AG04449 (cell line): ENCODE results near the gene IFT122.

ENCODE experiments used
- CTCF ChIA-PET: fragments of 350-600 bp; formaldehyde crosslinking; extraction: SDS; loops from one replicate; lab custom pipeline; 2021; ENCODE audit warnings: antibody characterized with exemption; lab: Yijun Ruan, JAX
- POLR2A ChIA-PET: fragments of 400-600, 350-600 bp; formaldehyde crosslinking; extraction: SDS; loops from one replicate; lab custom pipeline; 2020; ENCODE audit warnings: antibody characterized with exemption, inconsistent platforms; lab: Yijun Ruan, JAX
- DNase-seq: peaks from one replicate; pipeline ENCODE4 v3.0.0-alpha.2; 2010; ENCODE audit warnings: low read depth, low spot score
- H3K4me3 ChIP-seq: 2 replicates; pipeline ENCODE4 v1.5.1; 2011; ENCODE audit warnings: low read depth, mild to moderate bottlenecking, control low read depth, low read length
- TF ChIP-seq, protein P1 (sequence below): IDR thresholded peaks from one replicate; pipeline ENCODE4 v1.5.1; 2011; ENCODE audit warnings: mild to moderate bottlenecking, moderate library complexity, low read length, control low read depth, inconsistent platforms; ENCODE audit not compliant: insufficient read depth; ENCODE audit errors: missing control alignments

The IFT122 gene

GRCh38 chr3:129536374-129536667, 96.3 kb downstream of the IFT122 start:
- no peak for DNase-seq
- ChIA-PET POLR2A (no interaction called here), CTCF (interaction anchor here (2.3 kb wide), 1 partner anchor 8 kb away, joined by 8 read pairs; the partner anchor contains the start of gene H1-8)
- no peak overlapping the region for H3K4me3 ChIP-seq
- TF ChIP-seq, protein P1, sequence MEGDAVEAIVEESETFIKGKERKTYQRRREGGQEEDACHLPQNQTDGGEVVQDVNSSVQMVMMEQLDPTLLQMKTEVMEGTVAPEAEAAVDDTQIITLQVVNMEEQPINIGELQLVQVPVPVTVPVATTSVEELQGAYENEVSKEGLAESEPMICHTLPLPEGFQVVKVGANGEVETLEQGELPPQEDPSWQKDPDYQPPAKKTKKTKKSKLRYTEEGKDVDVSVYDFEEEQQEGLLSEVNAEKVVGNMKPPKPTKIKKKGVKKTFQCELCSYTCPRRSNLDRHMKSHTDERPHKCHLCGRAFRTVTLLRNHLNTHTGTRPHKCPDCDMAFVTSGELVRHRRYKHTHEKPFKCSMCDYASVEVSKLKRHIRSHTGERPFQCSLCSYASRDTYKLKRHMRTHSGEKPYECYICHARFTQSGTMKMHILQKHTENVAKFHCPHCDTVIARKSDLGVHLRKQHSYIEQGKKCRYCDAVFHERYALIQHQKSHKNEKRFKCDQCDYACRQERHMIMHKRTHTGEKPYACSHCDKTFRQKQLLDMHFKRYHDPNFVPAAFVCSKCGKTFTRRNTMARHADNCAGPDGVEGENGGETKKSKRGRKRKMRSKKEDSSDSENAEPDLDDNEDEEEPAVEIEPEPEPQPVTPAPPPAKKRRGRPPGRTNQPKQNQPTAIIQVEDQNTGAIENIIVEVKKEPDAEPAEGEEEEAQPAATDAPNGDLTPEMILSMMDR = no peak

DNA sequence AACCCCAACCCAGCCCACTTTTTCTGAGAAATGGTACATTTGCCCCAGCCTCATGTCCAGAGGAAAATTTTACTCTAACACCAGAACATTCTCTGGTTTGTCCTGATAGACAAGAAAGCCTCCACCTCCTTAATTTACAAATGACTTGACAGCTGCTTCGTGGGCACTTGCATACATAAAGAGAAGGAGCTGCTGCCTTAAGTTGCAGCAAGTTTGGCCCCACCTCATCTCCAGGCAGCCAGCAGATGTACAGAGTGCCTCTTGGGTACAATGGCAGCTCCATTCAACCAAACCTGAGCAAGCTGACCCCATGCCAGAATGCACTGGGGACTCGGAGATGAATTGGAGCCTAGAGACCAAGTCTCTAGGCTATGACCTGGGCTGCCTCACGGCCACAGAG, 96.8 kb downstream of the IFT122 start:
- H3K4me3 ChIP-seq = no peak overlapping the region
- ChIA-PET CTCF (interaction anchor here (0.9 kb wide), 1 partner anchor 12 kb away, joined by 3 read pairs; no protein-coding TSS in a partner anchor), POLR2A (no interaction called here)
- TF ChIP-seq, protein P1 = no peak
- no peak for DNase-seq

GRCh38 chr3:129539206-129539605, 99.2 kb downstream of the IFT122 start:
- POLR2A ChIA-PET = interaction anchor here (0.9 kb wide), 1 partner anchor 223 kb away, joined by 3 read pairs; a partner anchor contains a TSS
- CTCF ChIA-PET = interaction anchor here (1.1 kb wide), 2 partner anchors 11 kb away, joined by 3 read pairs; no protein-coding TSS in a partner anchor

DNA sequence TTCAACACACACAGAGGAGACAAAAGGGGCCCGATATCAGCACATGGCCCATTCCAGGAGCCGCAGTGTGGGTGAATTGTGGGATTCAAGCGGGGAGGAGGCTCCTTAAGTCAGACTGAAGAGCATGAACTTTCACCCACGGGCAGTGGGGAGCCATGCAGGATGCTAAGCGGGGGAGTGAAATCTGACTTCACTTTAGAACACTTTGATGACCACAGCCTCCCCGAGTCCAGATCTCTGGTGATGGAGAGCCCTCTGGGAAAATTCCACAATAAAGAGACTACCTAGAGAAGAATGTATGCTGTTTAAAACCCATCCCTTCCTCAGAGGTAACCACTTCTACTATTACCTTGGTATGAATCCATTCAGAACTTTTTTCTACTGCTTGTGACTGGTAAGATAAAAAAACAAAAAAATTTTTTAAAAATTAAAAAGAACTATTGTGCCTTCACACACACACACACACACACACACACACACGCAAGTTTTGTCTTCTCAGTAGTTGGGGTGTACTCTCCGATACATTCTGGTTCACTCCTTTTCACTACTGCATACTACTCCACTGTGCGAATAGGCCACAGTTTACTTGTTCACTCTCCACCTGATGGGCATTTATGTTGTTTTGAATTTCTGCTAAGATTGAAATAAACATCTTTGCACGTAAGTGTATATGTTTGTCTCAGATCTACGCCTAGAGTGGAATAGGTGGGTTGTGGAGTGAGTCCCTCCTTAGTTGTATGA, 100.9 kb downstream of the IFT122 start:
- no peak overlapping the region for H3K4me3 ChIP-seq
- TF ChIP-seq, protein P1 = no peak
- DNase-seq = no peak
- ChIA-PET CTCF (interaction anchor here (1.1 kb wide), 1 partner anchor 10 kb away, joined by 3 read pairs; no protein-coding TSS in a partner anchor), POLR2A (no interaction called here)

More at GRCh38 chr3:129539206-129539605, 99.2 kb downstream of the IFT122 start:
- no peak for DNase-seq
- TF ChIP-seq, protein P1 = no peak
- no peak overlapping the region for H3K4me3 ChIP-seq

DNA sequence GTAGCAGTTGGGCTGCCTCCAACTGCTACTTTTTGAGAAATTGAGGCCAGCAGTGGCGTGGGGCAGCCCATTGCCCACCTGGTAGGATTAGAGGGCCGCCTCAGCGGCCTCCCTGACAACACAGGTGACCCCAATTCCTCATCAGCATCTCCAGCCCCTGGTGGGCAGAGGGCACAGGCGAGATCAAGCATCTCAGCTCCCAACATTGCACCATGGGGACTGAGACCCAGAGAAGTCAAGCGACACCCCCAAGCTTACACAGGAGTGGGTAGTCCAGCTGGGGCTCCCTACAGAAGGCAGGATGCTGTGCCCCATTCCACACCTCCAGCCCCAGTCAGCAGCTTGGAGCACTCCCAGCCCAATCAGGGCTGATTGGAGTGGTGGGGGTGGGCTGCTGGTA, 102.7 kb downstream of the IFT122 start:
- CTCF ChIA-PET = no interaction called here
- POLR2A ChIA-PET = no interaction called here
- H3K4me3 ChIP-seq = no peak overlapping the region
- DNase-seq = no peak
- TF ChIP-seq, protein P1 = no peak

DNA sequence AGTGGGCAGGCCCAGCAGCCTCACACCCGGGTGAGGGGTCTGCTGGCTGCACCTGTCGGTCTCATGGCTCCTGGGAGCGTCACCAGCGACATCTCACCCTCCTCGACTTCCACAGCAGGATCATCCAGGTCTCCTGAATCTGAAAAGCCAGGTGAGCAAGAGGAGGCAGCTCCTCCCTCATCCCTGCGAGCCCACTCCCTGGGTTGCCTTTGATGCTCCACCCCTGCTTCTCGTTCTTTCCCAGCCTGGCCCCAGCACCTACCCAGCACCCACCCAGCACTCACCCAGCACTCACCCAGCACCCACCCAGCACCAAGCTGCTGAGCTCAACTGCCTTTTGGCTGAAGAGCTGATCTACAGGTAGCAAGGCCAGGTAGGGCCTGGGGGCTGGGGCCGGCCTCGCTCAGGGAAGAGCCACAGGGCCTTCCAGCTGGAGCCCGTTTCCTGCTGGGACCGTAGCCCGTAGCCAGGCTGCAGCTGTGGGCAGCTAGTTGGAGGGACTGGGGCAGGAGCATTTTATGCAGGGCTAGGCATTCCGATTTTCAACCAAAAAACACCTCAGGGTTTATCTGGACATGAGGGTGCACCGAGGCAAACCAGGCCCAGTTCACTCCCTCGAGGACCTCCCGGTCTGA, 103.2 kb downstream of the IFT122 start, which contains the start of gene H1-8:
H1-8 (plus strand) TSS at position 20 of the 635 bp plus-strand sequence; CDS start at position 64, 44 bp downstream.
- no peak within 1 kb of the TSS for H3K4me3 ChIP-seq
- TF ChIP-seq, protein P1 = no peak
- POLR2A ChIA-PET = no interaction called here
- CTCF ChIA-PET = interaction anchor here (1.1 to 2.2 kb wide), 2 partner anchors 8 to 17 kb away, joined by 3 to 8 read pairs; no protein-coding TSS in a partner anchor
- no peak for DNase-seq
